HG03175 (cell line): ENCODE data around the gene SAP30L.

ENCODE experiments used
- ATAC-seq: cut with Tn5 transposase; IDR thresholded peaks from one replicate; pipeline ENCODE4 v1.9.1; 2021; ENCODE audit warnings: mild to moderate bottlenecking, moderate library complexity; ENCODE audit not compliant: unreplicated experiment

SAP30L gene, protein sequence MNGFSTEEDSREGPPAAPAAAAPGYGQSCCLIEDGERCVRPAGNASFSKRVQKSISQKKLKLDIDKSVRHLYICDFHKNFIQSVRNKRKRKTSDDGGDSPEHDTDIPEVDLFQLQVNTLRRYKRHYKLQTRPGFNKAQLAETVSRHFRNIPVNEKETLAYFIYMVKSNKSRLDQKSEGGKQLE

DNA sequence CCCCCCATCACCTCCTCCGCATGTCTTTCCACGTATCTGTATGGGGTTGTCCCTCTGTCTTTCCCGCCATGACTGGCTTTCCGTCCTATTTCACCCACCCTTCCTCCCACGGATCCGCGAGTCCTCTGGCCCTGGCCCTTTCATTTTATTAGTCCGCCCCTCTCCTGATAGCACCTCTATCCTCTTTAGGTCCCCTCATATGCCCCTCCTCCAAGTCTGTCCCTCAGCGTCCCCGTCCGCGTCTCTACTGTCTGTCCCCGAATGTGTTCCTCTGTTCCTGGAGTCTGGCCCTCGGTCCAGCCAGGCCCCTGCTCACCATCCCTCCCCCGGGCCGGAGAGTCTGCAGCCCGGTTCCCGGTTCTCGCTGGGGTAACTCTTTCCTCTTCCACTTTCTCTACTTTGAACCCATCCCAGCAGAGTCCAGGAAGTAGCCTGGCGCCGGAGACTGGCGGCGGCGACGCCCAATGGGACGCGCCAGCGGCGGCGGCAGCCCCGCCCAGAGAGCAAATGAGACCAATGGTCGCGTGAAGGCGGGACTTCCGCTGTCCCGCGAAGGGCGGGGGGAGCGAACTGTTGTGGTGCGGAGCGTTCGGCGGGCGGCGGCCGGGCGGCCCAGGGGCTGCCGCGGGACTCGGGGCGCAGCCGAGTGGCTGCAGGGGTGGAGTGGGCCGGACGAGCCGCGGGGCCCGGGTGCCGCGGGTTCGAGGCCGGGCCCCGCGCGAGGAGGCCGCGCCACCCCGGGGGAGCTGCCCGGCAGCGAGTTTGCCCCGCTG, at the start of gene SAP30L:
Gene SAP30L, plus strand, starts transcription at position 576 of the 773 bp plus-strand sequence. CDS start 608 bp downstream, outside the sequence.
- peak; percentile 92 for ATAC-seq

- ATAC-seq = no peak
Measured at GRCh38 chr5:154396128-154396527, 49.7 kb upstream of the SAP30L start.

GRCh38 chr5:154397652-154398406, 48.0 kb upstream of the SAP30L start:
- no peak for ATAC-seq

DNA sequence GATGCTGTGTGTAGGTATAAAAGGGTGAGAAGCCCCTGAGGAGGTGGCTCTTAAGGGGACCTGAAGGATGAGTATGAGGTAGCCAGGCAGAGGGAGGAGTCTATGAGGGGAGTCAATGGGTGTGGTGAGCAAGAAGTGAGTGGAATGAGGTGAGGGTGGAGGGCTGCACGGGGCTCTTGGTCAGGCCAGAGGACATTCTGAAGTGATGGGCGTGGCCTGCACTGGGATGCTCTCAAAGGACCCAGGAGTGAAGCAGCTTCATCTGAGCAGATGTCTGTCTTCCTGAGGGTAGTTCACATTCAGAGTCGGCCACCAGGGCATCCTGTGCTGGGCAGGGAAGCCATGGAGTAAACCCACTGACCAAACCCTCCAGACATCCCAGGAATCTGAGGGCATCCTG, 45.1 kb upstream of the SAP30L start:
- ATAC-seq = no peak

DNA sequence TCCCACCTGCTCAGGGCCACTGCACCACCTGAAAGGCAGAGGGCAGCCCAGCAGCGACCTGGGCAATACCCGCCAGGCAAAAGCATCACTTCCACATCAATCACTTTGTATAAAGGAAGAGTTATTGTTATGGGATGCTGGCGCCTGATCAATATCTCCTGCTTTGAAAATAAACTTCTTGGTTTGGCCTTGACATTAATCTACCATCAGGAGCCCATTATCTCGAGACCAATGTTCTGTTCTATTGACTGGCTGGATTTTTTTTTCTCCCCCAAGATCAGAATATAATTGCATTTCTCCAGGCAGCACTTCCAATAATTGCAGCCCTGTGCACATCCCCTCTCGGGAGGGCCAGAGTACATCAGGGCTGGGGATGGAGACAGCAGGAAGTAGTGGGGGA, 44.4 kb upstream of the SAP30L start:
- ATAC-seq = no peak

DNA sequence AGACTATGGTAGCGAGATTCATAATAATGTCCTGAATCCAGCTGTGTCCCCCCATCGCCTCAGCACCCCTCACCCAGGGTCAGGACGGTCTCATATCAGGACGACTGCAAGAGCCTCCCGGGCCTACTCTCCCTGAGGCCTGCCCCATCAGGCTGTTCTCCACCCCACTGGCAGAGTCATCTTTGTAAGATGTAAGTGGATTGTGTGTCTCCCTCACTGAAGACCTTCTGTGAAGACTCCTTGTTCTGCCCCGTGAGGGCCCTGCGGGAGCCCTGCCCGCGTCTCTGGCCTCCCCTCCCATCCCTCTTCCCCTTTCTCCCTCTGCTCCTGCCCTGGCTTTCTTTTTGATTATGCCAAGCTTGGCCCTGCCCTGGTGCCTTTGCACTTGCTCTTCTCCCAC, 43.9 kb upstream of the SAP30L start:
- ATAC-seq = no peak

DNA sequence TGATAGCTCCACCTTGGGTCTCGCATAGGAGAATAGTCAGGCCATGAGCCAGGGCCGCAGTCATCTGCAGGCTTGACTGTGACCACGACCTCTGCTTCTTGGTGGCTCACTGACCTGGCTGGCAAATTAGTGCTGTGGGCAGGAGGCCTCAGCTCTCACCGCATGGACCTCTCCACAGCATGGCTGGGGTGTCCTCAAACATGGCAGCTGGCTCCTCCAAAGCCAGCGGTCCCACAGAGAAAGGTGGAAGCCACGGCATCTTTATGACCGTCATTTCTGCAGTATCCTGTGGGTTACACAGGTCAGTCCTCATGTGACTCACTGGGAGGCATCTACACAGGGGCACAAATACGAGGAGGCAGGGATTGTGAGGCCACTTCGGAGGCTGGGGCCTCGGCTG, 43.2 kb upstream of the SAP30L start:
- ATAC-seq = no peak

DNA sequence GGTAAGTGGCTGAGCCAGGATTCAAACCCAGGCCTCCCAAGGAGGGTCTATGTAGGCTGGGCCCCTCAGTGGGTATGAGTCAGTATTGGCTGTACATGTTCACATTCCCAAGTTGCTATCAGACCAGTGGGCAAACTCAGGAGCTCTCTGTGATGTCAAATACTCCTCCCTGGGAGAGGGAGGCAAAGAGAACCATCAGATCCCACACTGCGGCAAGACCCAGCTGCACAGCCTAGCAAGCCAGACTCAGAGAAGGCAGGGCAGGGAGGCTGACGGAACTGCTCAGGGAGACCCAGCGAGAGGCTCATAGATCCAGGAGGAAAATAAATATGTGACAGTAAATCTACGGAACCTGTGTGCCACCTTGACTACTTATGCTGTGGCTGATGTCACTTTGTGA, 42.6 kb upstream of the SAP30L start:
- ATAC-seq = no peak

- ATAC-seq = no peak
Measured at GRCh38 chr5:154403776-154404387, 41.9 kb upstream of the SAP30L start.

DNA sequence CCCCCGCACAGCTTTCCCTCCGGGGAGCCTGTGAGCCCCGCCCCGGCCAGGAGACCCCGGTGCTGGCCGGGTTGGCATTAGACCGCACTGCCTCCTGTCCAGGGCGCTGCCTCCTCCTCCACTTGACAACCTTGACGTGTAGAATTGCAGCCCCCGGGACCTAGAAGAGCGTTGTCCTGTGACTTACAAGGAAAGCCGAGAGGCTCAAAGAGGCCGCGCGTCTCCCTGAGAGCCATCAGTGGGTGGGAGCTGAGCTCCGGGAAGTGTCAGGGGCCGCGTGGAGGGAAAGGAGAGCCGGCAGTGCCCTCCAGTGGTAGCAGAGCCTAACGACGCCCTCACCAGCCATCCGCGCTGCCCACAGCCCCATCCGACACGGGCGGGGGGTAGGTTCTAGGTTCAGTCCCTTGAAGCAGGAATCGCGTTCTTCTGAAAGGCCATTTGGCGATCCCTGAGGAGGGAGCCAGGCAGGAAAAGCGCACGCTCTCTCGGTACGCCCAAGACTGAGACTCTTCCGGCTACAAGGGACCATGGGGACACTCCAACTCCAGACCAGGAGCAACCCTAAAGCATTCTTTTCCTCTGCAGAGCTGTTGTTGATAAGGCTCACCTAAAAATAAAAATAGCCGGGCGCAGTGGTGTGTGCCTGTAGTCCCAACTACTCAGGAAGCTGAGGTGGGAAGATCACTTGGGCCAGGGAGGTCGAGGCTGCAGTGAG, 40.6 kb upstream of the SAP30L start:
- ATAC-seq = peak; percentile 96

GRCh38 chr5:154406231-154406630, 39.6 kb upstream of the SAP30L start:
- no peak for ATAC-seq

GRCh38 chr5:154406826-154407225, 39.0 kb upstream of the SAP30L start:
- ATAC-seq = no peak

DNA sequence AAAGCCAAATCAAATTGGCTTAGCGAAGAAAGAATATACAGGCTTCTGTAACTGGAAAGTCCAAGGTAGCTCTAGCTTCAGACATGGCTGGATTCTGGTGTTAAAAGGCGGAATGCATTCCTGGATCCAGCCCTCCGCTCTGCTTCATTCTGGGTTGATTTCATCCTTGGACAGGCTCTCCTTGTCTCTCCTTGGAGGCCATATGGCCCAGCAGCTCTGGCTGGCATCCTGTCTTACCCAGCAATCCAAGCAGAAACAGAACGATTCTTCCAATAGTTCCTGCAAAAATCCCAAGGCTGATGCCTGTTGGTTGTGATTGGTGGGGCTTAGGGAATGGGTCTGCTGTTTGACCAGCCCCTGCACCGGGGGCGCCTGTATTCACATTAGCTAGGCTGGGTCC, 37.0 kb upstream of the SAP30L start:
- no peak for ATAC-seq

GRCh38 chr5:154409230-154409840, 36.5 kb upstream of the SAP30L start:
- ATAC-seq = no peak

- no peak for ATAC-seq
Measured at GRCh38 chr5:154410008-154410407, 35.8 kb upstream of the SAP30L start.

DNA sequence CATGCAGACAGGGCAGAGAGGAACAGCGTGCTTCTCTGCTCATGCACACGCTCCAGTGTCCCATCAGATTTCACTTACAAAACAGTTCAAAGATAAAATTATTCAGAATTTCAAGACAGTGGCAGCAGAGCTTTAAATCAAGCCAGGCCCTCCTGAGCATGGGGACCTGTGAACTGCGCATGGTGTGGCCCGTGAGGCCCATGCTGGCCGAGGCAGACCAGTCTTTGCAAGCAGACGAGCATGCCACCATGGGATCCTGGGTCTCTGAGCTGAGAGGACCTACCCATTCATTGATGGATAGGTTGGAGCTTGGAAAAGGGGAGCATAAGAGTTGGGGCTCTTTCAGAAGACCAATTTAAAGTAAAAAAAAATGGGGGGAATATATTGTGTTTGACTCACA, 35.0 kb upstream of the SAP30L start:
- no peak for ATAC-seq

GRCh38 chr5:154411338-154411737, 34.5 kb upstream of the SAP30L start:
- ATAC-seq = no peak

GRCh38 chr5:154412316-154412715, 33.5 kb upstream of the SAP30L start:
- ATAC-seq = no peak

GRCh38 chr5:154412925-154413324, 32.9 kb upstream of the SAP30L start:
- no peak for ATAC-seq

DNA sequence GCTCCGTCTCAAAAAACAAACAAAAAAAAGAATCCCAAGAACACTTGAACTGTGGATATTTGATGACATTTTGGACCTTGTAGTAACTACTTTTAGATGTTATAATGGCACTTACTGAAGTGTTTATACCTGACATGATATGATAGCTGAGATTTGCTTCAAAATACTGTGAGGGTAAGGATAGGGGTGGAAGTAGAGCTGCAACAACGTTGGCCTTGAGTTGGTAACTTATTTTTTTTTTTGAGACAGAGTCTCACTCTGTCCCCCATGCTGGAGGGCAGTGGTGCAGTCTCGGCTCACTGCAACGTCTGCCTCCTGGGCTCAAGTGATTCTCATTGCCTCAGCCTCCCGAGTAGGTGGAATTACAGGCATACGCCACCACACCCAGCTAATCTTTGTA, 30.7 kb upstream of the SAP30L start:
- ATAC-seq = no peak
